GM19035 (cell line): Measurements from ENCODE around the gene PBX3.

Experiments used
- ATAC-seq: cut with Tn5 transposase; IDR thresholded peaks from one replicate; pipeline ENCODE4 v1.9.1; 2021; ENCODE audit not compliant: unreplicated experiment

Gene PBX3

DNA sequence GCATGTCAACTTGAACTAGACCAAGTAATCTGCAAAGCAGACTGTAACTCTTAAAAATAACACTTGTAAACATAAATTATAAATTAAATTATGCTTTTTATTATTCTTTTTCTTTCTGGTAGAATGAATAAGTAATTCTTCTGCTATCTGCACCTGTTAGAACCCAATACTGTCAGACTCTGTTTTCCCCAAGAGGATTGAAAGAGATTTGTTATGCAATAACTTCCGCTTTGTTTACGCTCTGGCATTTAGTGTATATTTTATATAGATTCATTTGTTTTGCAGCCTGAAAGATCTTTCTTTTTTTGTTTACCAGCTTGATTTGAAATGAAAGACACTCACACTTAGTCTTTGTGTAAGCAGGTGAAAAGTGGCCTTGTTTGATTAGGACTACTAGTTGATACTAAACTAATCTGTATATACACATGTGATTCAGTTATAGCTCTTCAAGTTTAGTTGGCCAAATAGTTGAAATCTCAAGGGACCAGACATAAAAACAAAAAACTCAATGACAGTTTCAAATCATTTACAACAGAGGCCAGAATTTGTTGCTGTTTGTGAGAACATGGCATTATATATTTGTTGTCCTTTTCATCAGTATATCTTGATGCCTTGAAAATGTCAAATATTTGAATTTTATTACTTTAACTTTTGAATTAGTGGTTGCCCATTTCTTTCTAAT lies 155.8 kb downstream of the PBX3 start:
- no peak for ATAC-seq

DNA sequence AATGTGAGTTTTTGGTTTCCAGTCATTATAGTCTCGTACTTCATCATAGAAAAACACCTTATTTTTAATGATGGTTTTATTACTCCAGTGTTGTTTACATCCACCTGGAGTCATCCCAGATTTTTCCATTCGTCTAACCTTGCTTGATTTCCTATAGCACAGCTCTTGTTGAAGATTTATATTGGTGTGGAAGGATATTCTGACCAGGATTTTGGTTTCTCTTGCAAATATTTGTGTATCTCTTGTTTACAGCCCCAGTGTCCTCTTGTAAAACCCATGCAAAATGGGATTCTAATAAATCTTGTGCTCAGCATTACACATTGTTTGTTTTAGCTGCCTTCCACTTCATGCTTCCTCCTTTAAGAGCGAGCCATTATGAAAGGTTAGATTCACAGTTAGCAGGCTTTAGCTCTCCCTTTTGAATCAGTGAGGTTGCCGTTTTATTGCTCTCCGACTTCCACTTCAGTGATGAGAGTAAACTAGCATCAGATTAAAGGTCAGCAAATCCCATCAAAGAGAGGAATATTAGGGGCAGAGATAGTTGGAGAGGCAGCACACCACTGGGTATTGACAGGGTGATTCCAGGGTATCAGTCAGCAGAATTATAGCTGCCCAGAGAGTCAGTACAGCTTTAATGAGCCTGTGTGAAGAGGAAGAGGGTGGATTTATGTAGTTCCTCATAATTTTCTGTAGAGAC lies 157.1 kb downstream of the PBX3 start:
- ATAC-seq = no peak

DNA sequence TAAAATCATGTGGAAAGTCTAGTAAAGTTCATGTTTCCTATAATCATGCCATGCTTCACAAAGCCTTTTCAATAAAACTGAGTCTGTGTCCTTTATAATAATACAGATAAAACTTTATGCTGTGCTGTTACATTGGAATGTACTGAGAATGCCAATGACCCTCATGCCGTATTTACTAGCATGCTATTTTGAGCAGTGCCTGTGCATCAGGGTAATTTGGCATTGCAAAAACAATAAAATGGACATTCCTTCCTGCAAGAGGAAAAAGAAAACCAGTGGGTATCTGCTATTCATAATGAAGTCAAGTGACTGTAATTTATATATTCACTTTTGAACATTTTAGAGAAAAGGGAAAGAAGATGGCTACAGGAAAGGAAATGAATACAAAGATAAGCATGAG lies 159.0 kb downstream of the PBX3 start:
- ATAC-seq = no peak

DNA sequence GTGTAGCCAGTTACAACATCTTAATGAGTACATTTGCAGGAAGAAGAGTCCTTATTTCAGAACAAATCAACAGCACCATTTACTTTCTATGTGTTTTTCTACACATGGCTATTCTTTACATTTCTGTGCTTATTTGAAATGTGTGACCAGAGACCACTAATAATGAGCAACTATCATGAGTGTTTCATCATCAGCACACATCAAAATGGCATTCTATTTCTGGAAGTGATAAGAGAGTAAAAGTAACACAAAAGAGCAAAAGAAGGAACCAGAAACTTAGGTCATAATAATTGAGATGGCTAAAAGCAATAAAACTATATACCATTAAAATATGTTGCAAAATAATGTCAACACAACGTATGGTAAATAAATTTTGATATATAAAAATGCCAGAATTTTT lies 159.7 kb downstream of the PBX3 start:
- ATAC-seq = no peak

DNA sequence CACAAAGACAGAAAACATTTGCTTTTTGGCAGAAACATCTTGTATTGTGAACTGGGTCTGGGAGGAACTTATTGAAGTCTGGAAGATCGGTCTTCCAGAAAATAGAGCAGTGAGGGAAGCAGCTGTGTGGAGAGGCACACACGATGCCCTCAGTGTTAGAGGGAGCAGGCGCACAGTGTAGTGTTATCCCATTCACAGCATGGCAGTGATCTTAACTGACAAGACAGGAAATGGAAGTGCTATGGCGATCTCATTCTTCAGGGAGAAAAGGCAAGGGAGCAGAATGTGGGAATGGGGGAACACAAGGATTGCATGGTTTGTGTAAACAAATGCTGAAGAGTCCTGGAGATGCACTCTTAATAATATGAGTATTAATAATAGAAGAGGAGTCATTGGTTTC lies 161.0 kb downstream of the PBX3 start:
- ATAC-seq = no peak

DNA sequence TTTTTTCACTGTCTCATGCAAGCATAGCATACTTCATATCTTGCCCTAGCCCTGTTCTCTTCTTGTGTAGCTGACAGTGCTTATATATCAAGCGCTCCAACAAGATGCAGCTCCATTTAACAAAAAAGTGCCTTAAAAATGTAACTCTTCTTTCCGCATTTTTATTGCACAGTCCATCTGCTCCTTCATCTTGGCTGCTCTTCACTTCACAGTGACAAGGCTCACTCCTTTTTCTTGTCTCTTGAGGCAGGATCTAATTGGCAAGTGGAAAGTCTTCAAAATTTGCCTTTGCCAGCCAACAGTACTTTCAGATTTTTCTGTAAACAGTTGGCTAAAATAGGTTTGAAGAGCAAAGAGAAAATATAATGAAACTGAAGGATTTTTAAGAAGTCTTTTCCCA lies 161.8 kb downstream of the PBX3 start:
- ATAC-seq = no peak

DNA sequence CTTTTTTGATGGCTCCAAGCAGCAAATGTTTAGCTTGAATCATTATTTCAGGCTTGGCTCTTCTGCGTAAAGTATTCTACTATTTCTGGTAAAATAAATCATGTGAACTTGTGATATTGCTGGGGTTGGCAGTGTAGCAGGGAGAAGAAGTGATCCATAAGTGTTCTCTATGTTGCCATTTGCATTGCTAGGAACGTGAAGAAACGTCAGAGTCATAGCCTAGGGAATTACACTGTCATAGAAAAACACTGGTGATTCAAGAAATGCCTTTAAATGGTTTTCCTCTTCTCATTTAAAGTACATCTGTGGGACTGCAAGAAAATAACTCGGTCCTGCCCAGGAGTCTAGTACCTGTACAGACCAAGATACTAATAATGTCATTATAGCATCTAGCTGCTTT lies 162.3 kb downstream of the PBX3 start:
- no peak for ATAC-seq

DNA sequence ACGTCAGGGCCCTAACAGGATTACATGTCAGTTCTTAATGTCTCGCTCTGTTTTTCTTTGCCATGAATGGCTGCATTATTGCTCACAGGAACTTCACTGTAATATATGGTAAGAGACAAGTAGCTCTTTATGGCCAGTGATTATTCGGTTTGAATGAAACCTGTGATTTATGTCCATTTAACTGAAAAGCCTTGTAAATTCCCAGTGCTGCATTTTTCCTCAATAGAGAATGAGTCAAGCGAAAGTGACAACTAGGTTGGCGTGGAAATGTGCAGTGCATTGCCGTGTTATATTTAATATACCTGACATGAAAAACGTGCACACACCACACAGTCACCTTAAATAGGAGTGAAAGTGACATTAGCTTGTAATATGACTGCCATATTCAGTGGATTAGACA lies 163.1 kb downstream of the PBX3 start:
- ATAC-seq = no peak

DNA sequence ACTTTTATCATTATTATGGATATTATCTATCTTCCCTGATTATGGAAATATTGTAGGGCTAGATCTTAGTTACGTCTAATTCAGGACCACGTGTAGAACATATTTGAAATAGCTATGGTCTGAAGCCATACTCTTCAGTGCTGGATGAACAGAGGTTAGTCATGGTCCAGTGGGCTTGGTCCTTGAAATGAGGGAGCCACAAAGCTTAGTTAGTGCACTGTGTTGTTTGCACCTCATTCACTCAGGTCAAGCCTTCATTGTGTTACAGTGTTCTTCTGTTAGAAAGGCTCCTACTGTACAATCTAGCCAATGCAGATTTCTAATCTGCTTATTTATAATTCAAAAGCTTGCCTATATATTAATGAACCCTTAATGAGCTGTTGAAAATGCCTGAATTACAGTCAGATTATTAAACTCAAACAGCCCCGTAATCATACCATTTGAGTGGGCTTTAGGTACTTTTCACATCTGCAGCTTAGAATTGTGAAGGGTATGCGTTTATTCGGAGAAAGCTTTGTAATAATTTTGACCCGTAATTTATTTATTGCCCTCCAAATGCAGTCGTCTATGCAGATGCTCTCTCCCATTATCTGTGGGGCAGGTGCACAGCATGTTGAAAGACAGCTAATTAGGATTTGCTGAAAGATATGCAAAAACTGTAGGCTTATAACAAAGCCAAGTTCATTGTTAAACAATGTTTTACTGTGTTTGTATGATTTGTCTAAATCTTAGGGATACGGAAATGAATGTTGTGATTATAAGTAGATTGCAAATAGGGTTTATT lies 164.9 kb downstream of the PBX3 start:
- ATAC-seq = no peak

DNA sequence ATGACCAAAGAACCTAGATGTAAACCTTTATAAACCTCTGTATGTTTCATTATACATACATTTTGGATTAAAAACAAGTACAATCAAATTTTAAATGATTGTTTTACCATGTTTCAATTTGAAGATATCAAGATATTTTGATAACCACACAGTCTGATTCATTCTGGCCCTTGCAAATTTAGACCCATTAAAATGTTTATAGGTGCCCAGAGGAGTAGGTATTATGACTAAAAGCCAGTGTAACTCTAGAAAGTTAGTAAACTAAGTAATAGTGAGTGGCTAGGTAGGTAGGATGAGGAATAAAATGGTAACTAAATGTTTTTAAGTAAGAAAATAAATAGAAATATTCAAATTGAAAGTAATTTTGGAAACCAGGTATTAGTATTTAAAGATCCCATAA lies 165.5 kb downstream of the PBX3 start:
- no peak for ATAC-seq

DNA sequence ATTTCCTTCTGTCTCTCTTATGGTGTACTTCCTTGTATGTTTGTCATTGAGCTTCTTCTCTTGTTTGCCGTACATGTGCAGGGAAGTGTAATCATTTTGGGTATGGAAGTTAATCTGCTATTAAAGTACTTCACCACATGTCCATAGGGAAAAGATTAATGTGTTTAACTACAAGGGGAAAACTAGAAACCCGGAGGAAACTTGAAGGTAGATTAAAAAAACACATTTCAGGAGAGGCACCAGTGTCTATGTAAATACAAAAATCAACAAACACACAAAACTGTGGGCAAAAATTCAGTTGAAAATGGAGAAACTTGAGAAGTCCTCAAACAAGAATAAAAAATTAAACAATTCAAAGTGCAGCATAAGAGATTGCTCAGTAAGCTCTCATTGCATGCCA lies 166.4 kb downstream of the PBX3 start:
- ATAC-seq = no peak

DNA sequence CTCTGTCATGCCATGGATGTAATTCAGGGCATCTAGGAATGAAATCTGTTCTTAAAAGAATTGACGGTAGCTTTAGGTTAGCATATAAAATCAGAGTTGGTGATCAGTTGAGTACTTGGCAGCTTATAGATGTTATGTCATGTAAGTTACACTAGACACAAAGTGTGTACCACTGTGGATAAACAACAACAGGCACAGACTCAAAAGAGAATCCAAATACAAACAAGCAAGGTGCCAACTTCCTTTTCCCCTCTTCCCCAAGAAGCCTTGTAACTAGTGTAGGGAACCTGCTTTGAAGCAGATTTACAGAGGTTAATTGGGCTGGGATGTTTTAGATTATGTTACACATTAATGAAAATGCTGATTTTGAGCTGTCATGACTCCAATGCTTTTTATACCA lies 167.2 kb downstream of the PBX3 start:
- no peak for ATAC-seq

DNA sequence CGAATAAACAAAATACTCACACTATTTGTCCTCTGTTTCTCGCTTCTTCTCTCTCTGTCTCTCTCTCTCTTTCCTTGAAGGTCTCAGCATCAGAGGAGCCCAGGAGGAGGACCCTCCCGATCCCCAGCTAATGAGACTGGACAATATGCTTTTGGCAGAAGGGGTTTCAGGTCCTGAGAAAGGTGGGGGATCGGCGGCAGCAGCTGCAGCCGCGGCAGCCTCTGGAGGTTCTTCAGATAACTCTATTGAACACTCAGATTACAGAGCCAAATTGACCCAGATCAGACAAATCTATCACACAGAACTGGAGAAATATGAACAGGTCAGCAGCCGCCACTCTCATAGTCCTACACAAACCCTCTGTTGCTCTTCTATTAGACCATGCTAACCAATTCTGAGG lies 168.4 kb downstream of the PBX3 start:
- ATAC-seq = no peak

DNA sequence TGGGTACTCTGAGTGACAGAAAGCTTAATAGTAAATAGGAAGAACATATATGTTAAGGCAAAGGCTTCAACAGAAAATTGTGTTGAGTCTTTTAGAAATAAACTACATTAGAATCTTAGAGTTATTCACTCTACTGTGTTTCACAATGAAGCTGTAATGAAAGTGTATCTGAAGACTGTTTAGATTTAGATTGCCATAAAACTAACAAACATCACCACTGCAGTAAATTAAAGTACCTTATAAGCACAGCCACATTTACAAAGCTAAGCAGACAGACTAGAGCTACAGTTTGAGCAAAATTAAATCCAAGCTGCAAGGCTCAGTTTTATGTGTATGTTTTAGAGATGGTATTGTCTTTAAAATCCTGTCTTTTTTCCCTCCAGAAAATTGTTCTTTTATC lies 172.4 kb downstream of the PBX3 start:
- ATAC-seq = no peak

DNA sequence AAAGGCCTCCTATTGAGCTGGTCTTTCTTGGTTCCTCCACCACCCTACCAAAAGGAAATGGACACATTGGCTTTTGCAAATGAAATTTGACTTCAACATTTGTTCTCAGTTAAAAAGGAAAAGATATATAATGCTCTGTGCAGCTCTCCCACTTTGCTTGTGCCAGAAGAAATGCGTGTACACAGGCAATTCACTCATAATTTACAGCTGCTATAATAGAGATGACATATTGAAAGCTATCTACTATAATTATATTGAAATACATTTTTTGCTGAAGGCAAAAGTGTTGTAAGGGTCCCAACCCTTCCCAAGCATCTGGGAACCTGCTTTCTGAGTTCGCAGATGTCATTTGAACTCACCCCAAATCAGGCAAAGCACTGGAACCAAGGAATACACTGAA lies 173.2 kb downstream of the PBX3 start:
- no peak for ATAC-seq

DNA sequence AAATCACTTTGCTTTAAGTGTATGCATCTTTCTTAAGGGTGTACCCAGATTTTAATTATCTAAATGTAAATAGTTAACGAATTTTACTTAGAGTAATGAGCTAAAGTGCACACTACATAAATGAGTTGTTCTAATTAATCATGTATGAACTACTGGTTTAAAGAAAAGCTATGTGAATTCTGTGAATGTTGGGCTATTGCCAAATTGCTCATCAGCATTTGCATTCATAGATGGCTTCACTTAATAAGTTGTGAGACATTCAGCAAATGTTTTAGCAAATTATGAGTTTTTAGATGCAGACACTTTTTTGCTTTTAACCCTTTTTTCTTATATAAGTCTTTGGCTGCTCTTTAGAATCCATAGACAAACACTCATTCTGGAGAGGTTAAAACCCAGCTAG lies 175.7 kb downstream of the PBX3 start:
- no peak for ATAC-seq

DNA sequence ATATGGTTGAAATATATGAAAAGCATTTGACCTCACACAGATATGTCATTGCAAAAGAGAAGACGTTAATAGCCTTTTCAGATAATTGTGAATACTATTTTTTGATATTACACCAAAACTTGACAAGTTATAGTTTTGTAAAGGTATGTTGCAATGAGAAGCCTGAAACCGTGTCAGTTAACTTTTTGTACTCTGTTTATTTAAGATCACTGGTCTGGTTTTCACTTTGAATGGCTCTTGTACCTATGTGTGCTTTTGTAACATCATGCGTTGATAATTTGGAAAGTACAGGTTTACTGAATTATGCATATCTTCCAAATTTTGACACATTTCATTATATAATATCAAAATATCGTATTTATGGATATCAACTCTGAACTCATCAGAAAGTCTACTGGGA lies 177.2 kb downstream of the PBX3 start:
- ATAC-seq = no peak

DNA sequence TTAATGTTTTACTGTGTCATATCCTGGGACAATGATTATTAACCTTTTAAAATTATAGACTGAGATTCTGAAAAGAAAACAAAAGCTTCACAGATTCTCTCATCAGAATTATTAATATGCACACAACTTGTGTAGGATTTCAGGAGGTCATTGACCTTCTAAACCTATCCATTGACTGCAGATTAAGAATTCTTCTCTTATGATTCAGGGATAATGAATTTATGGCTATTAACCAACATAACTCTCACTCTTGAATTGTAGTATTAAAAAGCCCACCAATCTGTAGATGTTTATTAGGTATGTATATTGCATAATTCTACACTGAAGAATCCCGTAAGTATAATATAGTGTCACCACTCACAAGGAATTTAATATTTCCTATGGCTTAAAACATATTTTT lies 179.8 kb downstream of the PBX3 start:
- ATAC-seq = no peak

DNA sequence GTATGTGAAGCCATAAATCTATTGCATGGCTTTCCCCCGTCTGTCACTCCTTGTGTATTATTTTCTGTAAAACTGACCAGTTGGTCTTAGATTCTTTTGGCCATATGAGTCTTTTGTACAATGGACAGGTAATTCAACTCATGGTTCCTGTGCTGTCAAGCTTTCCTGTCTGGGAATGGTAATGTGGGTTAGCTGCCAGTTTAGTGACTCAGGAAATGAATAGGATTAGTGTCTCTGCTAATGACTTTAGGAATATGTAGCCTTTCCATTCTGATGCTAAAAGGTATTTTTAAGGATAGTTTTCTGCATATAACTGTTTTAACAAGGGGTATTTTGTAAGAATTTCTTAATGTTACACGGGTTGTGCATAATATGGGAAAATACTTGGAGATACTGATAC lies 182.7 kb downstream of the PBX3 start:
- ATAC-seq = no peak

DNA sequence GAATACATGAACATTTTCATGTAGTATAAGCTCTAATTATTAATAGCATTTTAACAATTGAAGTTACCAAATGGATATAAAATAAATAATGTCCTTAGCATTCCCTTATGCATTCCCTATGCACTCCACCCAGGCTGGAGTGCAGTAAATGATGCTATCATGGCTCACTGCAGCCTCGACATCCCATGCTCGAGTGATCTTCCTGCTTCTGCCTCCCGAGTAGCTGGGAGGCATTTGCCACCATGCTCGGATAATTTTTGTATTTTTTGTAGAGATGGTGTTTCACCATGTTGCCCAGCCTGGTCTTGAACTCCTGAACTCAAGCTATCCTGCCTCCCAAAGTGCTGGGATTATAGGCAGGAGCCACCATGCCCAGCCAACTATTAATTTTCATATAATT lies 184.0 kb downstream of the PBX3 start:
- ATAC-seq = no peak

DNA sequence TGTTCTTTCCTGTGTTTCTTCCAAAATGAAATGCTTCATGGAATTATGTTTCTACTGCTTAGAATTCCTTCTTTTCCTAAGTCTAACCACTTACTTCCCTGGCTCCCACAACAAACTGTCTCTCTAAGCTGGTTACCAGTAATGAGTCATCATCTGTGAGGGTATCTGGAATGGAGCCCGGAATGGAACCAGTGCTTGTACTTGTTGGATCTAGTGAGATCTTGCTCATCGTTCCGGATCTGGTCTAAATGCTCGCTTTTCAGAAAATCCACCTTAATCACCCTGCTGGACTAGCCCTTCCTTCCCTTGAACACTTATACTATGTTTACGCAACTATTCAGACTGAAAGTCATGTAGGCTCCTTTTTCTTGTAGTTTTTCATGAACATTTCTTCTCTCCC lies 184.8 kb downstream of the PBX3 start:
- ATAC-seq = no peak

DNA sequence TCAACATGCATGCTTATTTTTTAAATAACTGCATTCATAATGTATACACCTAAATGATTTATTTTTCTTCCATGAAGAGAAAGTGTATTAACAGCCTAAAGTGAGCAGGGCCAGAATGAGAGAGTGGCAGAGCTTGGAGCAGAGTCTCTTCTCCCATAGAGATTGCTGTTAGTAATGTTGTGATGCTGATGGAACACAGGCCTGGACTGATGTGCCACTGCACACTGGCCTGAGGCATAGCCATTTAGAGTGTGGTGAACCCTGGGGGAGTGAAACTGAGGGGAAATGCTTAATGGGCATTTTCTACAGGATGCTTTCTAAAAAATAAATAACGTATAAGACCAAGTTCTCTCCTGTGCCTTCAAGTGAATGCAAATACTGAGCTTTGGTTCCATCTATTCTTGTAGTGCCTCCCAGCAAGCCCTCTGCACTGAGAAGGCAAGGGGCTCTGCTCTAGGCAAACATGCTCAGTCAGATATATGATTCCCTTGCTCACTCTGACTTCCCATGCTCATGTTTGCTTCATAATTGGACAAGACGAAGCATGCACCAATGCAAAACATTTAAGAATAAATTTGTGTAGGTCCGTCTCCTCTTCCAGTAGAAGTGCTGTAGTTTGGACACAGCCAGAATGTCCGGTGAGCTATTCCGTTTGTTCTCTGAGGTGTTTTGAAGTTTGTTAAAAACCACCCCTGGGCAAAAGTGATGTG lies 185.7 kb downstream of the PBX3 start:
- ATAC-seq = no peak
